OCI-LY7 (cell line): ENCODE data around the gene POU6F2. TPM values are rescaled to one million over a fixed set of nuclear protein-coding genes. Genes with fewer than 3 reads are reported as not detected.

Source experiments
- BruUV-seq: library from RNA; stranded (reverse); fragments of 400-500 nt; replicated peaks from 2 replicates; lab custom pipeline; 2021; lab: Mats Ljungman, UMichigan
- CTCF ChIA-PET: fragments of 300-600 bp; sonication (Branson Sonifier 250); formaldehyde crosslinking; loops from one replicate; lab custom pipeline; 2022; ENCODE audit warnings: antibody characterized with exemption; ENCODE audit not compliant: unreplicated experiment; lab: Charles Lee
- POLR2A ChIA-PET: fragments of 300-600 bp; sonication (Branson Sonifier 250); formaldehyde crosslinking; loops from one replicate; lab custom pipeline; 2022; ENCODE audit warnings: antibody characterized with exemption; lab: Charles Lee
- DNase-seq: peaks from one replicate; pipeline ENCODE4 v3.0.0-alpha.2; 2015; ENCODE audit warnings: low spot score
- H2AFZ ChIP-seq: fragments of 200-600 bp; sonication (generic), shearing (Covaris generic); 2 replicates; pipeline ENCODE4 v1.6.1; 2014; ENCODE audit warnings: mild to moderate bottlenecking, antibody characterized with exemption, low read length, moderate library complexity
- H3K27ac ChIP-seq: fragments of 200-600 bp; sonication (generic); 2 replicates; pipeline ENCODE4 v1.5.1; 2014; ENCODE audit warnings: mixed run types, low read depth, mild to moderate bottlenecking, moderate library complexity, low read length, inconsistent platforms; ENCODE audit not compliant: poor library complexity, severe bottlenecking
- H3K36me3 ChIP-seq: fragments of 200-600 bp; sonication (generic); 2 replicates; pipeline ENCODE4 v1.6.1; 2014; ENCODE audit warnings: mild to moderate bottlenecking, antibody characterized with exemption, low read length, moderate library complexity, mixed read lengths; ENCODE audit not compliant: insufficient read depth
- H3K4me1 ChIP-seq: fragments of 200-600 bp; sonication (generic); 2 replicates; pipeline ENCODE4 v1.5.1; 2014; ENCODE audit warnings: mild to moderate bottlenecking, low read length; ENCODE audit not compliant: insufficient read depth, poor library complexity, severe bottlenecking
- H3K4me2 ChIP-seq: fragments of 200-600 bp; sonication (generic); 2 replicates; pipeline ENCODE4 v1.6.1; 2014; ENCODE audit warnings: mild to moderate bottlenecking, low read length
- H3K4me3 ChIP-seq: fragments of 200-600 bp; sonication (generic); 2 replicates; pipeline ENCODE4 v1.5.1; 2014; ENCODE audit warnings: mild to moderate bottlenecking, low read depth, low read length; ENCODE audit not compliant: poor library complexity, severe bottlenecking
- H3K79me2 ChIP-seq: fragments of 200-600 bp; sonication (generic); 2 replicates; pipeline ENCODE4 v1.6.1; 2016; ENCODE audit warnings: low read depth, mild to moderate bottlenecking, low read length, moderate library complexity, mixed read lengths; ENCODE audit not compliant: insufficient read depth
- H3K9me2 ChIP-seq: fragments of 200-600 bp; sonication (generic); 2 replicates; pipeline ENCODE4 v1.6.1; 2016; ENCODE audit warnings: mild to moderate bottlenecking, low read length, mixed read lengths; ENCODE audit not compliant: insufficient read depth
- H3K9me3 ChIP-seq: fragments of 200-600 bp; sonication (generic); 2 replicates; pipeline ENCODE4 v1.6.1; 2014; ENCODE audit warnings: mild to moderate bottlenecking, mixed run types, low read length, mixed read lengths
- H4K20me1 ChIP-seq: fragments of 200-600 bp; sonication (generic); 2 replicates; pipeline ENCODE4 v1.6.1; 2014; ENCODE audit warnings: mild to moderate bottlenecking, antibody characterized with exemption, low read length, moderate library complexity, mixed read lengths; ENCODE audit not compliant: insufficient read depth
- CTCF ChIP-seq: fragments of 200-600 bp; sonication (generic); conservative IDR thresholded peaks from 2 replicates; pipeline ENCODE4 v1.5.1; 2014; ENCODE audit warnings: mild to moderate bottlenecking, antibody characterized with exemption, low read length, moderate library complexity, mixed read lengths
- EZH2phosphoT487 ChIP-seq: fragments of 200-600 bp; sonication (generic); IDR thresholded peaks from 2 replicates; pipeline ENCODE4 v1.6.1; 2018; ENCODE audit warnings: low read depth, borderline replicate concordance, mild to moderate bottlenecking, mixed run types, antibody characterized with exemption, low read length, moderate library complexity, mixed read lengths
- intact Hi-C: fragments of 100-400 bp; cut with micrococcal nuclease; formaldehyde crosslinking; loops from one replicate; pipeline ENCODE4 v1.10.0; 2022; ENCODE audit not compliant: unreplicated experiment
- total RNA-seq, 2 experiments: library from RNA; depleted of rRNA in 1 of 2; stranded (reverse); fragments of >200 nt in 1 of 2; shearing (Covaris generic) in 1 of 2; gene quantifications; 2 replicates each; pipeline ENCODE4 v1.2.3, GENCODE V29; 2014 to 2022

POU6F2 gene
- total RNA-seq, 2 experiments from 2014 or later, result 0.40 TPM; not detected in 1

DNA sequence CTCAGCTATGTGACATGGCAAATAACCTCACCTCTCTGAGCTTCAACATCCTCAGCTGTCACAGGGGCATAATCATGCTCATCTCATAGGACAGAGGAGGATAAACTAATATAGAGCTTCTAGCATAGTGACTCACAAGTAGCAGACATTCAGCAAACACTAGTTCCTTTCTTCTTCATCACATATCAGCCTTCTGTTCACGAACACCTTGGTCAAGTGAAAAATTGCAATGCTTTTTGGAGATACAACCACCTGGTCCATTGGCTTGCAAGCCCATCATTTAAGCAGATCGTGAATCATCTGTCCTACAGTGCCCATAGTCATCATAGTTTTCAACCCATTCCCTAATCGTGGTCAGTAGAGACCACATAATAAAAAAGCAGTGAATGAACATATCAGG is 310.6 kb downstream of the POU6F2 start:
- BruUV-seq, result no TSS peak
- POLR2A ChIA-PET, result interaction anchor here (1.0 kb wide), 1 partner anchor 350 kb away, joined by 3 read pairs; no protein-coding TSS in a partner anchor
- Histone ChIP-seq H3K9me3 (no peaks in the 10 kb centered on the region), H3K9me2 (no peaks in the 10 kb centered on the region), H3K36me3 (no peaks in the 10 kb centered on the region), H3K79me2 (no peaks in the 10 kb centered on the region), H3K4me3 (no peak overlapping the region), H2AFZ (no peak overlapping the region), H3K4me2 (no peak overlapping the region), H3K27ac (no peak overlapping the region), H4K20me1 (no peaks in the 10 kb centered on the region), H3K4me1 (no peaks in the 10 kb centered on the region)
- CTCF ChIA-PET, result no interaction called here
- intact Hi-C loops, result no loop called here
- DNase-seq, result no peak
- no peak for TF ChIP-seq CTCF
- TF ChIP-seq EZH2phosphoT487, result no peak

GRCh38 chr7:39291628-39292410 is 314.1 kb downstream of the POU6F2 start:
- Histone ChIP-seq H3K9me2 (no peaks in the 10 kb centered on the region), H4K20me1 (no peaks in the 10 kb centered on the region), H3K9me3 (no peaks in the 10 kb centered on the region), H3K4me2 (no peak overlapping the region), H3K4me3 (no peak overlapping the region), H3K36me3 (no peaks in the 10 kb centered on the region), H3K4me1 (no peaks in the 10 kb centered on the region), H3K79me2 (no peaks in the 10 kb centered on the region), H3K27ac (no peak overlapping the region), H2AFZ (no peak overlapping the region)
- intact Hi-C loops, result no loop called here
- ChIA-PET CTCF (no interaction called here), POLR2A (interaction anchor here (0.5 to 0.7 kb wide), 3 partner anchors 89 to 547 kb away, joined by 3 to 4 read pairs (median 3); no protein-coding TSS in a partner anchor)
- TF ChIP-seq CTCF (no peak), EZH2phosphoT487 (no peak)
- DNase-seq, result no peak
- no TSS peak for BruUV-seq
